Measurements from ENCODE around the gene GAD2.
A peak's percentile ranks its signal among the peaks of the same experiment; 100 is the strongest.

The GAD2 gene

GRCh38 chr10:26221541-26221940 is 5.0 kb downstream of the GAD2 start:
- H3K79me2 ChIP-seq (ENCODE audit: control insufficient read depth, insufficient read depth, low read length, poor library complexity), result no peaks in the 10 kb centered on the region
- no peaks in the 10 kb centered on the region for H3K36me3 ChIP-seq (ENCODE audit: control insufficient read depth in 1 of 2, insufficient read depth in 2 of 2, low read length in 2 of 2)
- no peak overlapping the region for H4K8ac ChIP-seq (ENCODE audit: low read depth, low read length)
- no peak overlapping the region for H3K27ac ChIP-seq (ENCODE audit: low read depth, low read length)
- no peak overlapping the region for H3K4me2 ChIP-seq (ENCODE audit: low read length)
- no peak overlapping the region for H3K14ac ChIP-seq (ENCODE audit: low read length)
- peaks cover 27% of the 10 kb centered on the region for H3K27me3 ChIP-seq (ENCODE audit: insufficient read depth, low read length)
- no peak overlapping the region for H2BK12ac ChIP-seq (ENCODE audit: low read length)
- H2BK5ac ChIP-seq (ENCODE audit: low read depth, low read length, poor library complexity), result no peak overlapping the region
- no peak overlapping the region for H3K4me3 ChIP-seq (ENCODE audit: low read depth, low read length)
- H3K18ac ChIP-seq (ENCODE audit: low read length), result no peak overlapping the region
- H2AK5ac ChIP-seq (ENCODE audit: low read length), result no peak overlapping the region
- no peak for DNase-seq
- no peak overlapping the region for H2BK120ac ChIP-seq (ENCODE audit: insufficient read depth, low read length, poor library complexity)
- H4K12ac ChIP-seq (ENCODE audit: low read depth, low read length), result no peak overlapping the region
- no peaks in the 10 kb centered on the region for H3K79me1 ChIP-seq (ENCODE audit: low read length)
- H3K4ac ChIP-seq (ENCODE audit: low read depth, low read length), result no peak overlapping the region
- WGBS (ENCODE audit: extremely low coverage, insufficient coverage, insufficient read length), result no CpG with 5 or more reads among the region's 9 CpGs
- H3K4me1 ChIP-seq (ENCODE audit: control insufficient read depth in 1 of 2, insufficient read depth in 2 of 2, low read length in 2 of 2), result peaks cover 7 to 8% of the 10 kb centered on the region in 2 experiments
- H3K9me3 ChIP-seq (ENCODE audit: insufficient read depth, low read depth, low read length), result no peaks in the 10 kb centered on the region
- H3K9ac ChIP-seq (ENCODE audit: low read length), result no peak overlapping the region
- no peak overlapping the region for H2AFZ ChIP-seq (ENCODE audit: insufficient read depth, low read length, poor library complexity)
- no peak overlapping the region for H4K91ac ChIP-seq (ENCODE audit: low read depth, low read length)
- no peak overlapping the region for H3K23ac ChIP-seq (ENCODE audit: low read length)

GRCh38 chr10:26222563-26222962 is 6.0 kb downstream of the GAD2 start:
- Histone ChIP-seq H3K36me3 (ENCODE audit: control insufficient read depth in 1 of 2, insufficient read depth in 2 of 2, low read length in 2 of 2) (no peaks in the 10 kb centered on the region), H3K9me3 (ENCODE audit: insufficient read depth, low read depth, low read length) (no peaks in the 10 kb centered on the region), H2BK5ac (ENCODE audit: low read depth, low read length, poor library complexity) (no peak overlapping the region), H3K18ac (ENCODE audit: low read length) (no peak overlapping the region), H3K4me1 (ENCODE audit: control insufficient read depth in 1 of 2, insufficient read depth in 2 of 2, low read length in 2 of 2) (peaks cover 4 to 5% of the 10 kb centered on the region in 2 experiments), H2AFZ (ENCODE audit: insufficient read depth, low read length, poor library complexity) (no peak overlapping the region), H2BK120ac (ENCODE audit: insufficient read depth, low read length, poor library complexity) (no peak overlapping the region), H3K27me3 (ENCODE audit: insufficient read depth, low read length) (peaks cover 17% of the 10 kb centered on the region), H3K27ac (ENCODE audit: low read depth, low read length) (no peak overlapping the region), H3K4me2 (ENCODE audit: low read length) (no peak overlapping the region), H2BK12ac (ENCODE audit: low read length) (no peak overlapping the region), H3K23ac (ENCODE audit: low read length) (no peak overlapping the region), H3K4ac (ENCODE audit: low read depth, low read length) (no peak overlapping the region), H2AK5ac (ENCODE audit: low read length) (no peak overlapping the region), H3K4me3 (ENCODE audit: low read depth, low read length) (no peak overlapping the region), H4K12ac (ENCODE audit: low read depth, low read length) (no peak overlapping the region), H3K79me1 (ENCODE audit: low read length) (no peaks in the 10 kb centered on the region), H3K14ac (ENCODE audit: low read length) (no peak overlapping the region), H3K79me2 (ENCODE audit: control insufficient read depth, insufficient read depth, low read length, poor library complexity) (no peaks in the 10 kb centered on the region), H4K8ac (ENCODE audit: low read depth, low read length) (no peak overlapping the region), H3K9ac (ENCODE audit: low read length) (no peak overlapping the region), H4K91ac (ENCODE audit: low read depth, low read length) (no peak overlapping the region)
- peak in 1 of 2 donors; percentile 4 for DNase-seq
- no CpG with 5 or more reads among the region's 3 CpGs for WGBS (ENCODE audit: extremely low coverage, insufficient coverage, insufficient read length)

DNA sequence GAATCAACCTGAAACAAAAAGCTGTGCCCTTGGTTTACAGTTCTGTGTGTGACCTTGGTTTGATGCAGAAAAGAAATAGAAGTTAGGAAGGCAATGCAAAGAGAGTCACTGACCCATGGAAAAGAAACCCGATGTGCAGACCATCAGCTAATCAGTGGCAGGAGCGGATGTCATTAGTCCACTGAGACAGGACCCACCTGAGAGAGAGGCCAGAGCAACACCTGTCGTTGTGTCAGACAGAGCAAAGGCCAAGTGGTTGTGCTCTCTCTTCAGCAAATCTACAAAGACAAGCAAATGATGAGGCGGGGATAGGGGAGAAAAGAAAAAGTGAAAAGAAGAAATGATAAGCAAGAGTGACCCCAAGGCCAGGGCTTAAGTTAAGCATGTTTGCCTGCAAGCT is 8.7 kb downstream of the GAD2 start:
- Histone ChIP-seq H3K4me2 (ENCODE audit: low read length) (no peak overlapping the region), H3K79me1 (ENCODE audit: low read length) (no peaks in the 10 kb centered on the region), H3K9me3 (ENCODE audit: insufficient read depth, low read depth, low read length) (no peaks in the 10 kb centered on the region), H2BK5ac (ENCODE audit: low read depth, low read length, poor library complexity) (no peak overlapping the region), H3K27me3 (ENCODE audit: insufficient read depth, low read length) (peaks cover 3% of the 10 kb centered on the region), H3K4me1 (ENCODE audit: control insufficient read depth in 1 of 2, insufficient read depth in 2 of 2, low read length in 2 of 2) (no peaks in the 10 kb centered on the region), H3K18ac (ENCODE audit: low read length) (no peak overlapping the region), H4K12ac (ENCODE audit: low read depth, low read length) (no peak overlapping the region), H3K27ac (ENCODE audit: low read depth, low read length) (no peak overlapping the region), H2BK120ac (ENCODE audit: insufficient read depth, low read length, poor library complexity) (no peak overlapping the region), H3K36me3 (ENCODE audit: control insufficient read depth in 1 of 2, insufficient read depth in 2 of 2, low read length in 2 of 2) (no peaks in the 10 kb centered on the region), H2BK12ac (ENCODE audit: low read length) (no peak overlapping the region), H3K79me2 (ENCODE audit: control insufficient read depth, insufficient read depth, low read length, poor library complexity) (no peaks in the 10 kb centered on the region), H2AK5ac (ENCODE audit: low read length) (no peak overlapping the region), H4K91ac (ENCODE audit: low read depth, low read length) (no peak overlapping the region), H3K9ac (ENCODE audit: low read length) (no peak overlapping the region), H3K14ac (ENCODE audit: low read length) (no peak overlapping the region), H3K23ac (ENCODE audit: low read length) (no peak overlapping the region), H2AFZ (ENCODE audit: insufficient read depth, low read length, poor library complexity) (no peak overlapping the region), H4K8ac (ENCODE audit: low read depth, low read length) (no peak overlapping the region), H3K4me3 (ENCODE audit: low read depth, low read length) (no peak overlapping the region), H3K4ac (ENCODE audit: low read depth, low read length) (no peak overlapping the region)
- no peak for DNase-seq
- no CpG with 5 or more reads among the region's 4 CpGs for WGBS (ENCODE audit: extremely low coverage, insufficient coverage, insufficient read length)

DNA sequence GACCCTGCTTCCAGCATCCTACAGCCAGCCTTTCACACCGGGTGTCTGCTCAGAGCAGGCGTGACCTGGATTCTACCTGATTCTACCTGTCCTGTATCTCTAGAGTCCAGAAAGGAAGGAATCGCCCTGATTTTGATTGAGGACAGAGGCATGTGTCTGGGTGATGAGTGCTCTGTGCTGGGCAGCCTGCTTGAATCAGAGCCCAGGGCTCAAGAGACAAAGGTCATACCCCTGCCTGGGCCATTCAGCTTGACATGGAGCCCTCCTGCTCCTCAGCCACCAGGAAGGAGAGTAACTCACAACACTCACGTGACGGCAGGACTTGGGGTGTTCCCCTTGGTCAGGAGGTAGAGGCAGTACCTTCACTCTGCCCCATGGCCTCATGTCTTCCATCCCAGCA is 11.2 kb downstream of the GAD2 start:
- Histone ChIP-seq H3K9ac (ENCODE audit: low read length) (peak overlapping the region; percentile 64), H3K14ac (ENCODE audit: low read length) (no peak overlapping the region), H2BK5ac (ENCODE audit: low read depth, low read length, poor library complexity) (no peak overlapping the region), H3K4ac (ENCODE audit: low read depth, low read length) (no peak overlapping the region), H3K9me3 (ENCODE audit: insufficient read depth, low read depth, low read length) (no peaks in the 10 kb centered on the region), H2BK120ac (ENCODE audit: insufficient read depth, low read length, poor library complexity) (no peak overlapping the region), H2BK12ac (ENCODE audit: low read length) (no peak overlapping the region), H2AFZ (ENCODE audit: insufficient read depth, low read length, poor library complexity) (no peak overlapping the region), H4K8ac (ENCODE audit: low read depth, low read length) (no peak overlapping the region), H3K27me3 (ENCODE audit: insufficient read depth, low read length) (no peaks in the 10 kb centered on the region), H3K36me3 (ENCODE audit: control insufficient read depth in 1 of 2, insufficient read depth in 2 of 2, low read length in 2 of 2) (no peaks in the 10 kb centered on the region), H4K12ac (ENCODE audit: low read depth, low read length) (no peak overlapping the region), H3K4me2 (ENCODE audit: low read length) (no peak overlapping the region), H2AK5ac (ENCODE audit: low read length) (no peak overlapping the region), H3K79me2 (ENCODE audit: control insufficient read depth, insufficient read depth, low read length, poor library complexity) (no peaks in the 10 kb centered on the region), H3K79me1 (ENCODE audit: low read length) (no peaks in the 10 kb centered on the region), H4K91ac (ENCODE audit: low read depth, low read length) (no peak overlapping the region), H3K4me1 (ENCODE audit: control insufficient read depth in 1 of 2, insufficient read depth in 2 of 2, low read length in 2 of 2) (no peaks in the 10 kb centered on the region), H3K23ac (ENCODE audit: low read length) (no peak overlapping the region), H3K27ac (ENCODE audit: low read depth, low read length) (no peak overlapping the region), H3K18ac (ENCODE audit: low read length) (no peak overlapping the region), H3K4me3 (ENCODE audit: low read depth, low read length) (no peak overlapping the region)
- WGBS (ENCODE audit: extremely low coverage, insufficient coverage, insufficient read length), result no CpG with 5 or more reads among the region's 5 CpGs
- no peak for DNase-seq
